H1 (cell line): Measurements from ENCODE around the gene CHD9. TPM values are rescaled to one million over a fixed set of nuclear protein-coding genes. Genes with fewer than 3 reads are reported as not detected.

Source experiments
- RBBP5 ChIP-seq: IDR thresholded peaks from 2 replicates; pipeline ENCODE4 v1.7.1; 2012; ENCODE audit warnings: low read depth, mild to moderate bottlenecking, inconsistent platforms, low read length, moderate library complexity, borderline replicate concordance
- RXRA ChIP-seq: IDR thresholded peaks from 2 replicates; pipeline ENCODE4 v1.6.1; 2011; ENCODE audit warnings: low read depth, mild to moderate bottlenecking, low read length, moderate library complexity; ENCODE audit not compliant: insufficient read depth
- SP1 ChIP-seq: IDR thresholded peaks from 2 replicates; pipeline ENCODE4 v1.6.1; 2011; ENCODE audit warnings: low read depth, low read length
- TAF7 ChIP-seq: optimal IDR thresholded peaks from 2 replicates; pipeline ENCODE3; 2011; ENCODE audit warnings: low read depth, mild to moderate bottlenecking, inconsistent platforms, low read length, moderate library complexity, borderline replicate concordance
- polyA plus RNA-seq, 7 experiments: library from polyadenylated mRNA; depleted of rRNA in 3 of 7; stranded (reverse) in 5 of 7; unstranded in 2 of 7; fragments of >200 nt in 5 of 7; fragments of 200-250 nt in 2 of 7; gene quantifications; 1 replicate in 5 of 7; 2 replicates in 1 of 7; 4 replicates in 1 of 7; pipeline versions ENCODE4 v1.2.1 to v1.2.3, GENCODE V29; 2011 to 2013; ENCODE audit warnings: missing spikeins in 2 of 7, mixed read lengths in 2 of 7
- total RNA-seq: library from RNA; stranded (reverse); fragmentation: NEBNext Ultra II Directional; extraction: Animal tissue kit (Norgen Biotek cat#: 25700); gene quantifications from 2 replicates; pipeline ENCODE4 v1.2.1, GENCODE V29; 2021

CHD9 gene
- total and polyA plus RNA-seq, 2 of the 8 experiments (the other 6 are each of a cell fraction or from before 2014, with no cell fraction given), result 9.9 to 32.4 TPM

DNA sequence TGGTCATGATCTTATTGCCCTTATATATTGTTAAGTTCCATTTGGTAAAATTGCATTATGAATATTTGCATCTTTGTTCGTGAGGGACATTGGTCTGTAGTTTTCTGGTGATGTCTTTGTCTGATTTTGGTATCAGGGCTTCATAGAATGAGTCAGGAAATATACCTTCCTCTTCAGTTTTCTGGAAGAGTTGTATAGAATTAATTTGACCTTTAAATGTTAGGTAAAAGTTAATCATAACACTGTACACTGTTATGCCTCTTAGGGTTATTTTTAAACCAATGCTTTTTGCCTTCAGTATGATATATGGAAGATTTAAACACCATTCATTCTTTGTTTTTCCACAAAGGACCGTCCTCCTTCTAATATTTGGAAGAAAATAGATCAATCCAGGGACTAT, 180.0 kb downstream of the CHD9 start (continued):
- TF ChIP-seq TAF7 (no peak), RXRA (no peak), RBBP5 (no peak), SP1 (no peak)
